ENCODE results near the gene GDF2.

Gene GDF2

GRCh38 chr10:47279276-47279675 lies 43.0 kb upstream of the GDF2 start:
- no peak for DNase-seq (ENCODE audit: low read depth, low spot score)
- ChIA-PET CTCF (interaction anchor here (2.0 kb wide), 1 partner anchor 33 kb away, joined by 6 read pairs; no protein-coding TSS in a partner anchor), POLR2A (no interaction called here)
- no peak overlapping the region for H3K4me3 ChIP-seq (ENCODE audit: low read depth, low read length)
- TF ChIP-seq CTCF (IDR thresholded peaks at IDR 0.05; ENCODE audit: insufficient read depth, low read length, missing control alignments): no peak

- H3K4me3 ChIP-seq (ENCODE audit: low read depth, low read length): no peak overlapping the region
- ChIA-PET CTCF (interaction anchor here (0.9 kb wide), 1 partner anchor 230 kb away, joined by 3 read pairs; no protein-coding TSS in a partner anchor), POLR2A (no interaction called here)
- TF ChIP-seq CTCF (IDR thresholded peaks at IDR 0.05; ENCODE audit: insufficient read depth, low read length, missing control alignments): no peak
- no peak for DNase-seq (ENCODE audit: low read depth, low spot score)
These were observed 40.1 kb upstream of the GDF2 start for GRCh38 chr10:47282005-47282656.

GRCh38 chr10:47282657-47283018 lies 39.6 kb upstream of the GDF2 start:
- CTCF ChIA-PET: no interaction called here
- POLR2A ChIA-PET: no interaction called here

GRCh38 chr10:47283101-47283630 lies 39.1 kb upstream of the GDF2 start:
- ChIA-PET CTCF (no interaction called here), POLR2A (no interaction called here)
- H3K4me3 ChIP-seq (ENCODE audit: low read depth, low read length): no peak overlapping the region
- no peak for DNase-seq (ENCODE audit: low read depth, low spot score)
- no peak for TF ChIP-seq CTCF (IDR thresholded peaks at IDR 0.05; ENCODE audit: insufficient read depth, low read length, missing control alignments)

More at GRCh38 chr10:47282657-47283018, 39.6 kb upstream of the GDF2 start:
- DNase-seq (ENCODE audit: low read depth, low spot score): no peak
- H3K4me3 ChIP-seq (ENCODE audit: low read depth, low read length): no peak overlapping the region
- TF ChIP-seq CTCF (IDR thresholded peaks at IDR 0.05; ENCODE audit: insufficient read depth, low read length, missing control alignments): no peak

GRCh38 chr10:47283848-47284247 lies 38.4 kb upstream of the GDF2 start:
- no peak for DNase-seq (ENCODE audit: low read depth, low spot score)
- H3K4me3 ChIP-seq (ENCODE audit: low read depth, low read length): no peak overlapping the region
- CTCF ChIA-PET: no interaction called here
- TF ChIP-seq CTCF (IDR thresholded peaks at IDR 0.05; ENCODE audit: insufficient read depth, low read length, missing control alignments): no peak
- POLR2A ChIA-PET: no interaction called here

GRCh38 chr10:47285381-47286115 lies 36.7 kb upstream of the GDF2 start:
- CTCF ChIA-PET: interaction anchor here (1.0 to 2.1 kb wide), 2 partner anchors 238 kb away, joined by 3 to 9 read pairs; no protein-coding TSS in a partner anchor

More at GRCh38 chr10:47285381-47286115, 36.7 kb upstream of the GDF2 start:
- no peak for TF ChIP-seq CTCF (IDR thresholded peaks at IDR 0.05; ENCODE audit: insufficient read depth, low read length, missing control alignments)
- H3K4me3 ChIP-seq (ENCODE audit: low read depth, low read length): no peak overlapping the region
- POLR2A ChIA-PET: no interaction called here
- no peak for DNase-seq (ENCODE audit: low read depth, low spot score)

Data from AG04449 (cell line).